ENCODE data around the gene HGS. TPM values are rescaled to one million over a fixed set of nuclear protein-coding genes. Genes with fewer than 3 reads are reported as not detected.

The HGS gene
- total RNA-seq, 4 donors from 2014 or later: 118 to 186 (median 171) TPM

DNA sequence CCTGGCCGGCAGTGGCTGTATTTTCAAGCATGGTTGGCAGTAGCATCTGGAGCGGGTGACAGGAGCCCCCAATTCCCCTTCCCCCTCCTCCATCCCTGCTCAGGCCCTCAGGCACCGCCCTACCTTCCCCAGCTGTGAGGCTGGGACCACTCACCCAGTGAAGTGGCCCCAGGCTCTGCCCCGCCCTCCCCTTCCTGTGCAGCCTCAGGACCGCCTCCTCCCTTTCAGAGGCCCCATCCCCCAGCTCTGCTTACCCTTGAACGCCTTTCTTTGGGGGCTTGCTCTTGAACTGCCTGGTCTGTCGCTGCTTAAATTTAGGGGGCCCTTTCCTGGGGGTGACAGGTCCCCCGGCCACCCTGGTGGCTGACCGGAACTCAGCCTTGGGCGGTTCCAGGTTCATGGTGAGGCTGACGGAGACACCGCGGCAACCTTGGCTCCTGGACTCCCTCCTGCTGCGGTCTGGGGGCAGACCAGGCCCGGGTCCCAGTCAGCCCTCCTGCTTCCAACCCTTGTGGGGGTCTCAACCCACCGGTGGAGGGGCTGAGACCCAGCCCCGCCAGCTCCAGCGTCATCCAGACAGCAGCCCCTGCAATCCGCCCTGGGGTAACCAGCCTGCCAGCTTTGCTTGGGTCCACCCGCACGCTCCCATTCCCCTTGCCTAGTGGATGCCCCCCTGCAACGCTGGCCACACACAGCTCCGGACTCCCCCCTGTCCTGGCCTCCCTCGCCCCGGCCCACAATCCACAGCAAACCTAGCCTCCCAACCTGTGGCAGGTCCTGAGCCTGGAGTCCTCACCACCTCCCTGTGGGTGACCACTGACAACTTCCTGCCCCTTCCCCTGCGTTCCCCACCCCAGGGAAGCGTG, 30.7 kb upstream of the HGS start:
- no peak for TF ChIP-seq CTCF (IDR thresholded peaks at IDR 0.05)
- no peak for TF ChIP-seq POLR2A (IDR thresholded peaks at IDR 0.05)
- no peaks in the 10 kb centered on the region for H3K36me3 ChIP-seq
- H3K27me3 ChIP-seq: peaks cover 0 to 3% of the 10 kb centered on the region in 2 donors
- peak overlapping the region in 3 of 4 donors; percentile 17 to 29 (median 27) for H3K4me3 ChIP-seq
- no peaks in the 10 kb centered on the region for H3K4me1 ChIP-seq
- no peak overlapping the region for H3K27ac ChIP-seq
- peaks cover 0 to 6% (median 3%) of the 10 kb centered on the region in 4 donors for H3K9me3 ChIP-seq
- DNase-seq: no peak

DNA sequence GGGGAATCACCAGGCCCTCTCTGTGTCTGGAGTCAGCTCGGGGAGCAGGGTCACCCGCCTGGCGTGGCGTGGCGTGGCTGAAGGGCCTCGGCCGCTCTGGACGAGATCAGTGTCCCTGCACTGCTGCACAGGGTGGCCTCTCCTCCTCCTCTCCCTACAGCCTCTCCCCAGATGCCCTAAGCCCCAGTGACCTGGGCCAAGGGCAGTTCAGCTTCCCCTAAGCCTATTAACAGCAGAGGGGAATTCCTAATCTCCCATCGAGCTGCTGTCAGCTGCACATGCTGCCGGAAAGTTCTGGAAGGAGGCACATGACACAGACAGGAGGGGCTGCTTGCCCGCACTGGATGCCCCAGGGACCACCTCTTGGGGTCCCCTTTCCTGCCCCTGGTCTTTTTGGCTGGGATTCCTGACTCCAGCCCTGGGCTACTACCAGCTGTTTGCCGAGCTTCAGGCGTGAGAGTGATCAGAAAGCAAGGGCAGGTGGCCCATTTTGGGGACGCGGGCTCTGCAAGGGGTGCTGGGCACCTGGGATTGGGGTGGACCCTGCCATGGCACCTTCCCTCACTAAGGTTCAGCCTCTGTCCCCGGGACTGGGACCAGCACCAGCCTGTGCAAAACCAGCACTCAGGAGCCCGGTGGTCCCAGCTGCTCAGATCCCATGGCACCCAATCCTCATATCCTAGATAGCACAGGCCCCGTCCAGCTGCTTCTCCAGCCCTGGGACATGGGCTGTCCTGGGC, 28.3 kb upstream of the HGS start:
- no peak for DNase-seq
- Histone ChIP-seq H3K4me1 (no peaks in the 10 kb centered on the region), H3K9me3 (no peaks in the 10 kb centered on the region), H3K36me3 (no peaks in the 10 kb centered on the region), H3K4me3 (no peak overlapping the region), H3K27ac (no peak overlapping the region), H3K27me3 (no peaks in the 10 kb centered on the region)
- no peak for TF ChIP-seq CTCF (IDR thresholded peaks at IDR 0.05)
- no peak for TF ChIP-seq POLR2A (IDR thresholded peaks at IDR 0.05)

GRCh38 chr17:81656118-81656743, 27.6 kb upstream of the HGS start, which contains the start of gene PDE6G:
Gene PDE6G (minus strand): TSS chr17:81656542. CDS start chr17:81653305, 3,237 bp downstream.
- Histone ChIP-seq H3K27ac (no peak within 1 kb of the TSS), H3K9me3 (no peaks in the 10 kb centered on the region)
- no peak for DNase-seq

DNA sequence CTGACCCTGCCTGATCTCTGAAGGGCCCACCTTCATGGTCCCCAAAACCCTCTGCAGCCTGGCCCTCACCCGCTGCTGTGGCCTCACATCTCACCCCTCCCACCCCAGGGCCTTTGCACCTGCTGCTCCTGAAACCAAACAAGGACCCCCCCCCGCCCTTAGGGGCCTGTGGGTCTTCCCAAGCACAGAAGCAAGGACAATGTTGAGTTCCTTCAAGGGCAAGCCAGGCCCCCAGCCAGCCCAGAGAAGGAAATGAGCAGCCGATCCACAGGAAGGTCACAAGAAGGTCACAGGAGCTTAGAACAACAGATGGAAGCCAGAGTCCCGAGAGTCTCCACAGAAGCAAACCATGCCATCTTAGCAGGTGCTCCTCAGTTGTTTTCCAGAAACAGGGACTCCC, 27.0 kb upstream of the HGS start:
- Histone ChIP-seq H3K27ac (no peak overlapping the region), H3K4me1 (no peaks in the 10 kb centered on the region), H3K9me3 (no peaks in the 10 kb centered on the region), H3K27me3 (no peaks in the 10 kb centered on the region), H3K4me3 (no peak overlapping the region), H3K36me3 (no peaks in the 10 kb centered on the region)
- TF ChIP-seq CTCF (IDR thresholded peaks at IDR 0.05): no peak
- no peak for TF ChIP-seq POLR2A (IDR thresholded peaks at IDR 0.05)
- DNase-seq: no peak

More at GRCh38 chr17:81656118-81656743, 27.6 kb upstream of the HGS start, which contains the start of gene PDE6G:
- Histone ChIP-seq H3K4me3 (no peak within 1 kb of the TSS), H3K27me3 (no peaks in the 10 kb centered on the region), H3K36me3 (no peaks in the 10 kb centered on the region), H3K4me1 (no peaks in the 10 kb centered on the region)
- TF ChIP-seq POLR2A (IDR thresholded peaks at IDR 0.05) (no peak), CTCF (IDR thresholded peaks at IDR 0.05) (no peak)

DNA sequence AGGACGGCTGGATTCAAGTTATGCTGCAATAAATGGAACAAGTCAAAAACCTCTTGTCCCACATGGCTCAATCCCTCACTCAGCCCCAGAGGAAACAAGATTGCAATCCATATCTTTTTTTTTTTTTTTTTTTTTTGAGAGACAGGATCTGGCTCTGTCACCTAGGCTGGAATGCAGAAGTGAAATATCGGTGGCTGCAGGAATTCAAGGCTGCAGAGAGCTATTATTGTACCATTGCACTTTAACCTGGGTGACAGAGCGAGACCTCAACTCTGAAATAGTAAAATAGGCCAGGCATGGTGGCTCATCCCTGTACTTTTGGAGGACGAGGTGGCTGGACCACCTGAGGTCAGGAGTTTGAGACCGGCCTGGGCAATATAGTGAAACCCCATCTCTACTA, 24.8 kb upstream of the HGS start:
- Histone ChIP-seq H3K4me1 (no peaks in the 10 kb centered on the region), H3K36me3 (no peaks in the 10 kb centered on the region), H3K27me3 (no peaks in the 10 kb centered on the region), H3K4me3 (no peak overlapping the region), H3K9me3 (no peaks in the 10 kb centered on the region), H3K27ac (no peak overlapping the region)
- TF ChIP-seq CTCF (IDR thresholded peaks at IDR 0.05) (no peak), POLR2A (IDR thresholded peaks at IDR 0.05) (no peak)
- no peak for DNase-seq

All from Peyer's patch (tissue), 4 donors.